B cell (primary cell): Measurements from ENCODE around the gene COLEC12. TPM values are rescaled to one million over a fixed set of nuclear protein-coding genes. Genes with fewer than 3 reads are reported as not detected.

Experiments used
- ATAC-seq: fragments of 200-7000 bp; cut with Tn5 transposase; one replicate; pipeline ENCODE4 v1.10.0; 2021; ENCODE audit warnings: low read depth, mild to moderate bottlenecking, moderate number of reproducible peaks, moderate library complexity
- CTCF ChIA-PET: fragments of 350-600 bp; sonication (Branson Sonifier 250); formaldehyde crosslinking; loops from one replicate; lab custom pipeline; 2021; ENCODE audit warnings: antibody characterized with exemption, inconsistent platforms; lab: Charles Lee
- POLR2A ChIA-PET: fragments of 350-600 bp; sonication (Branson Sonifier 250); formaldehyde crosslinking; loops from one replicate; lab custom pipeline; 2021; ENCODE audit warnings: antibody characterized with exemption; lab: Charles Lee
- DNase-seq: peaks from one replicate; pipeline ENCODE4 v3.0.0; 2013
- H2AFZ ChIP-seq: 2 replicates; pipeline ENCODE4 v1.6.1; 2012; ENCODE audit warnings: mild to moderate bottlenecking, low read depth, low read length; ENCODE audit not compliant: insufficient read depth, poor library complexity, severe bottlenecking
- H3K27ac ChIP-seq, 2 donors: 1 replicate in 1 of 2; 2 replicates in 1 of 2; pipeline ENCODE4 v1.5.1; 2012 to 2013; ENCODE audit warnings: low read length in 2 of 2, mild to moderate bottlenecking in 2 of 2, moderate library complexity in 1 of 2
- H3K27me3 ChIP-seq, 4 experiments: fragments of 200-600 bp in 1 of 4; sonication (generic) in 1 of 4; replicated peaks in 1 of 4; 1 replicate in 2 of 4; 2 replicates in 2 of 4; pipeline versions ENCODE4 v1.6.1 to v1.7.0; 2013 to 2016; ENCODE audit warnings: low read length in 3 of 4, mild to moderate bottlenecking in 2 of 4, mixed read lengths in 1 of 4, moderate library complexity in 1 of 4; ENCODE audit not compliant: insufficient read depth in 4 of 4, control insufficient read depth in 3 of 4; ENCODE audit errors: control extremely low read depth in 1 of 4
- H3K36me3 ChIP-seq, 2 experiments: replicated peaks in 1 of 2; 1 replicate in 1 of 2; 2 replicates in 1 of 2; pipeline versions ENCODE4 v1.6.1 to v1.7.1; 2013; ENCODE audit warnings: low read length in 1 of 2; ENCODE audit not compliant: insufficient read depth in 2 of 2, control insufficient read depth in 1 of 2; ENCODE audit errors: control extremely low read depth in 1 of 2, extremely low read depth in 1 of 2
- H3K4me1 ChIP-seq, 2 donors: fragments of 200-600 bp in 1 of 2; sonication (generic) in 1 of 2; 1 replicate in 1 of 2; 2 replicates in 1 of 2; pipeline versions ENCODE4 v1.5.1 to v1.6.1; 2013 to 2017; ENCODE audit warnings: low read length in 2 of 2; ENCODE audit not compliant: control insufficient read depth in 2 of 2, insufficient read depth in 2 of 2
- H3K4me2 ChIP-seq: replicated peaks from 2 replicates; pipeline ENCODE3; 2012; ENCODE audit warnings: mild to moderate bottlenecking, low read depth, low read length; ENCODE audit not compliant: poor library complexity, severe bottlenecking
- H3K4me3 ChIP-seq, 5 experiments: fragments of 200-600 bp in 1 of 5; sonication (generic) in 1 of 5; 1 replicate in 3 of 5; 2 replicates in 2 of 5; pipeline versions ENCODE4 v1.5.1 to v1.7.0; 2011 to 2016; ENCODE audit warnings: low read length in 4 of 5, mild to moderate bottlenecking in 4 of 5, low read depth in 2 of 5, control low read depth in 1 of 5, moderate library complexity in 1 of 5; ENCODE audit not compliant: insufficient read depth in 1 of 5; ENCODE audit errors: control extremely low read depth in 1 of 5, extremely low read depth in 1 of 5
- H3K79me2 ChIP-seq: fragments of 200-600 bp; sonication (generic); one replicate; pipeline ENCODE4 v1.6.0; 2016; ENCODE audit warnings: low read length; ENCODE audit not compliant: control insufficient read depth, insufficient read depth
- H3K9ac ChIP-seq: fragments of 200-600 bp; sonication (generic); 2 replicates; pipeline ENCODE4 v1.6.1; 2017; ENCODE audit warnings: mild to moderate bottlenecking, low read length, moderate library complexity
- H3K9me3 ChIP-seq, 3 donors: one replicate each; pipeline versions ENCODE4 v1.6.1 to v1.7.1; 2013; ENCODE audit warnings: low read length in 2 of 3; ENCODE audit not compliant: control insufficient read depth in 2 of 3, insufficient read depth in 1 of 3; ENCODE audit errors: control extremely low read depth in 1 of 3
- H4K20me1 ChIP-seq: 2 replicates; pipeline ENCODE4 v1.6.0; 2012; ENCODE audit warnings: mild to moderate bottlenecking, low read length; ENCODE audit not compliant: insufficient read depth, control insufficient read depth, poor library complexity, severe bottlenecking
- H3K27ac Mint-ChIP-seq: one replicate; pipeline ENCODE4 v1.8.0; 2021; ENCODE audit warnings: mixed read lengths
- H3K27me3 Mint-ChIP-seq: one replicate; pipeline ENCODE4 v1.8.0; 2021; ENCODE audit warnings: mixed read lengths
- H3K4me1 Mint-ChIP-seq: one replicate; pipeline ENCODE4 v1.8.0; 2021; ENCODE audit warnings: mixed read lengths
- H3K4me3 Mint-ChIP-seq: one replicate; pipeline ENCODE4 v1.8.0; 2021; ENCODE audit warnings: mixed read lengths
- H3K9me3 Mint-ChIP-seq: one replicate; pipeline ENCODE4 v1.8.0; 2022; ENCODE audit warnings: mixed read lengths; ENCODE audit not compliant: insufficient read depth
- CTCF ChIP-seq: fragments of 200-600 bp; IDR thresholded peaks from one replicate; pipeline ENCODE4 v1.8.0; 2022; ENCODE audit warnings: antibody characterized with exemption, mild to moderate bottlenecking
- EZH2 ChIP-seq: IDR thresholded peaks from 2 replicates; pipeline ENCODE4 v1.6.1; 2012; ENCODE audit warnings: borderline replicate concordance, low read depth, mild to moderate bottlenecking, moderate library complexity, low read length; ENCODE audit not compliant: insufficient read depth, poor library complexity, severe bottlenecking
- WGBS: methylation state at CpG from one replicate; pipeline ENCODE4 v1.1.5; 2013; ENCODE audit warnings: missing lambda C conversion rate; ENCODE audit not compliant: insufficient coverage; 5-methylcytosine and 5-hydroxymethylcytosine counted together
- intact Hi-C: fragments of 100-400 bp; cut with micrococcal nuclease; formaldehyde crosslinking; loops from one replicate; pipeline ENCODE4 v1.10.0; 2022
- polyA plus RNA-seq: library from polyadenylated mRNA; depleted of rRNA; stranded (reverse); fragments of >200 nt; gene quantifications from 2 replicates; pipeline ENCODE4 v1.2.3, GENCODE V29; 2012
- total RNA-seq, 2 donors: library from RNA; stranded (reverse); fragments of 120-200 nt in 1 of 2; gene quantifications; 1 replicate in 1 of 2; 2 replicates in 1 of 2; pipeline versions ENCODE4 v1.2.3 to v1.2.4, GENCODE V29; 2013 to 2022

Gene COLEC12
- total and polyA plus RNA-seq, 2 donors (not counting 1 experiment from before 2014, with no cell fraction given), result not detected

GRCh38 chr18:400456-400855 is 100.0 kb downstream of the COLEC12 start:
- H3K27ac Mint-ChIP-seq, result no peak overlapping the region
- H2AFZ ChIP-seq, result no peak overlapping the region
- no peaks in the 10 kb centered on the region for H3K27me3 ChIP-seq
- 97% methylated on average over 4 of the region's 5 CpGs for WGBS
- H3K4me1 ChIP-seq, result no peaks in the 10 kb centered on the region
- intact Hi-C loops, result no loop called here
- no peaks in the 10 kb centered on the region for H4K20me1 ChIP-seq
- no peak overlapping the region for H3K4me3 Mint-ChIP-seq
- no peak overlapping the region for H3K27ac ChIP-seq
- POLR2A ChIA-PET, result no interaction called here
- H3K79me2 ChIP-seq, result no peaks in the 10 kb centered on the region
- H3K36me3 ChIP-seq, result no peaks in the 10 kb centered on the region
- H3K4me2 ChIP-seq, result no peak overlapping the region
- peaks cover 0 to 5% (median 0%) of the 10 kb centered on the region in 3 donors for H3K9me3 ChIP-seq
- no peaks in the 10 kb centered on the region for H3K4me1 Mint-ChIP-seq
- no peak overlapping the region for H3K9ac ChIP-seq
- CTCF ChIA-PET, result no interaction called here
- ATAC-seq (no peak), DNase-seq (no peak)
- no peak overlapping the region for H3K4me3 ChIP-seq
- TF ChIP-seq CTCF (no peak), EZH2 (no peak)
- H3K9me3 Mint-ChIP-seq, result no peaks in the 10 kb centered on the region
- H3K27me3 Mint-ChIP-seq, result peaks cover 4% of the 10 kb centered on the region

GRCh38 chr18:399631-400135 is 100.8 kb downstream of the COLEC12 start:
- CTCF ChIA-PET, result no interaction called here
- Histone ChIP-seq H3K9ac (no peak overlapping the region), H4K20me1 (no peaks in the 10 kb centered on the region), H3K4me1 (no peaks in the 10 kb centered on the region), H3K4me3 (no peak overlapping the region), H3K27ac (no peak overlapping the region), H3K4me2 (no peak overlapping the region), H3K79me2 (no peaks in the 10 kb centered on the region), H2AFZ (no peak overlapping the region), H3K36me3 (no peaks in the 10 kb centered on the region), H3K27me3 (no peaks in the 10 kb centered on the region), H3K9me3 (peaks cover 0 to 3% (median 0%) of the 10 kb centered on the region in 3 donors)
- ATAC-seq (no peak), DNase-seq (no peak)
- intact Hi-C loops, result no loop called here
- 70% methylated on average over 4 of the region's 10 CpGs for WGBS
- POLR2A ChIA-PET, result no interaction called here
- no peak for TF ChIP-seq EZH2
- TF ChIP-seq CTCF, result no peak
- Mint-ChIP-seq H3K27me3 (peaks cover 4% of the 10 kb centered on the region), H3K4me1 (no peaks in the 10 kb centered on the region), H3K9me3 (no peaks in the 10 kb centered on the region), H3K27ac (no peak overlapping the region), H3K4me3 (no peak overlapping the region)
